Measurements from ENCODE around the gene RNF103. TPM values are rescaled to one million over a fixed set of nuclear protein-coding genes. Genes with fewer than 3 reads are reported as not detected.
A peak's percentile ranks its signal among the peaks of the same experiment; 100 is the strongest.

The RNF103 gene
- total RNA-seq, 2 experiments from 2014 or later, result 10.3 to 10.8 TPM

DNA sequence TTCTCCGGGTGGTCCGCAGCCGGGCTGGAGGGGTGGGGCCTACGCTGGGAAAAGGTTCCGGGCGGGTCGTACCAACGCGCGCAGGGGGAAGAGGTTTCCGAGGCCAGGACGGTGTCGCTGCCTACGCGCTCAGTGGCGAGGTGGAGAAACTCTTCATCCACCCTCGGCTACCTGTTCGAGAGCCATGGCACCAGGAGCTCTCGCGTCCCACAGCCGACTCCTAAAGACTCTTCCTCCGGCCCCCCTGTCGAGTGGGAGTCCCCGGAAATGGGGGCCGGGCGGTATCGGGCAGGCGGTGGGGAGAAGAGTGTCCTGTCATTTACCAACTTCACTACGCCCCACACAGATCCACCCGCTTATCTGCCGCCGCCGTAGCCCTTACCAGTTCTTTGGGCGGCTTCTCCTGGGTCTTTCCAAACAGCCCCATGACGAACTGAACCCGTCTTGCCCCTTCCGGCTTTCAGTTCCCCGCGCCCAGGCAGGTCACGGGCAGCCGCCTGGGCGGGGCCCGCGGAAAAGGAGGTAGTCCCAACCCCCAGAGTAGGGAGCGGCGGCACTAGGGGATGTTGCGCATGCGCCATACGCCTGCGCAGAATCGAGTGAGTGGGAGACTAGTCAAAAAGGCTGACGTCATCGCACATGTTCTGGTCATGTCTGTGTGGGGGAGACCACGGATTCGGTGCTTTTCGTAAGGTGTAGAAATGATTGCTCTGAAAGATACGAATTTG, 60.6 kb downstream of the RNF103 start, which contains the start of gene CHMP3:
Gene CHMP3 (minus strand): TSS at position 522 of the 728 bp plus-strand sequence. CDS start 95 bp downstream, at position 427.
- POLR2A ChIA-PET, result interaction anchor here (0.6 to 2.2 kb wide), 6 partner anchors 9 to 122 kb away, joined by 3 to 12 read pairs (median 6); partner anchors contain the start of gene KDM3A
- TF ChIP-seq, protein P1, sequence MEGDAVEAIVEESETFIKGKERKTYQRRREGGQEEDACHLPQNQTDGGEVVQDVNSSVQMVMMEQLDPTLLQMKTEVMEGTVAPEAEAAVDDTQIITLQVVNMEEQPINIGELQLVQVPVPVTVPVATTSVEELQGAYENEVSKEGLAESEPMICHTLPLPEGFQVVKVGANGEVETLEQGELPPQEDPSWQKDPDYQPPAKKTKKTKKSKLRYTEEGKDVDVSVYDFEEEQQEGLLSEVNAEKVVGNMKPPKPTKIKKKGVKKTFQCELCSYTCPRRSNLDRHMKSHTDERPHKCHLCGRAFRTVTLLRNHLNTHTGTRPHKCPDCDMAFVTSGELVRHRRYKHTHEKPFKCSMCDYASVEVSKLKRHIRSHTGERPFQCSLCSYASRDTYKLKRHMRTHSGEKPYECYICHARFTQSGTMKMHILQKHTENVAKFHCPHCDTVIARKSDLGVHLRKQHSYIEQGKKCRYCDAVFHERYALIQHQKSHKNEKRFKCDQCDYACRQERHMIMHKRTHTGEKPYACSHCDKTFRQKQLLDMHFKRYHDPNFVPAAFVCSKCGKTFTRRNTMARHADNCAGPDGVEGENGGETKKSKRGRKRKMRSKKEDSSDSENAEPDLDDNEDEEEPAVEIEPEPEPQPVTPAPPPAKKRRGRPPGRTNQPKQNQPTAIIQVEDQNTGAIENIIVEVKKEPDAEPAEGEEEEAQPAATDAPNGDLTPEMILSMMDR (IDR thresholded peaks at IDR 0.05), result no peak

DNA sequence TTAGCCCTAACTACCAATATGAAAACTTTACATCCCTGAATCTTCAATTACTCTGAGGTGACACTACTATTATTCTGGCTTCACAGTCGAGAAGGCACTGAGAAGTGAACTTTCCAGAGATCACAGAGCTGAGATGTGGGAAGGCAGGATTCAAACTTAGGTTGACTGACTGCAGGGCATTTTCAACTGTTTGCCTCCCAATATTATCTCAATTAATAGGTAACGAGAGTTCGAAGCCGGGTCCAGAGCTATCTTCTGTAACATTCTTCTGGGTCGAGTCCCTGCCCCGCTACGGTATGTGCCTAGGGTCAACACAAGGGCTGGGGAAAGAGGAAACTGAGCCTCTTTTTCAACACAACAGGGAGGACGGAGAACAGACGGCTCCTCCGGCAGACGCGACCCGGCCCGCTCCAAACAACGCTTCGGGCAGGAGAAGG, 61.2 kb downstream of the RNF103 start:
- no peak for ATAC-seq
- H3K27ac Mint-ChIP-seq, result peak overlapping the region; percentile 97
- intact Hi-C loops (cut with micrococcal nuclease), result loop anchor here (2.0 kb wide), 1 partner anchor 60 kb away; the partner anchor contains the start of gene RNF103
- TF ChIP-seq, protein P1 (IDR thresholded peaks at IDR 0.05), result no peak
- no peak for DNase-seq
- H3K36me3 Mint-ChIP-seq (ENCODE audit: low read depth), result peaks cover 30% of the 10 kb centered on the region
- CTCF ChIA-PET, result interaction anchor here (1.0 kb wide), 1 partner anchor 11 kb away, joined by 5 read pairs; no protein-coding TSS in a partner anchor
- POLR2A ChIA-PET, result interaction anchor here (0.6 to 2.2 kb wide), 6 partner anchors 8 to 122 kb away, joined by 3 to 12 read pairs (median 6); partner anchors contain the start of gene KDM3A
- H3K4me3 Mint-ChIP-seq, result peak overlapping the region; percentile 97
- H3K4me1 Mint-ChIP-seq (ENCODE audit: low read depth), result peaks cover 38% of the 10 kb centered on the region
- peaks cover 4% of the 10 kb centered on the region for H3K9me3 Mint-ChIP-seq
- no peaks in the 10 kb centered on the region for H3K27me3 Mint-ChIP-seq

More for the DNA sequence above, 60.6 kb downstream of the RNF103 start, which contains the start of gene CHMP3:
- Mint-ChIP-seq H3K4me1 (ENCODE audit: low read depth) (peaks cover 38% of the 10 kb centered on the region), H3K36me3 (ENCODE audit: low read depth) (peaks cover 30% of the 10 kb centered on the region), H3K27me3 (no peaks in the 10 kb centered on the region), H3K4me3 (peak within 1 kb of the TSS; percentile 97), H3K9me3 (peaks cover 4% of the 10 kb centered on the region), H3K27ac (peak within 1 kb of the TSS; percentile 97)
- CTCF ChIA-PET, result interaction anchor here (1.0 kb wide), 1 partner anchor 12 kb away, joined by 5 read pairs; no protein-coding TSS in a partner anchor
- peak; percentile 97 for DNase-seq
- intact Hi-C loops (cut with micrococcal nuclease), result loop anchor here (2.0 kb wide), 1 partner anchor 60 kb away; the partner anchor contains the start of gene RNF103
- ATAC-seq, result peak; percentile 92

DNA sequence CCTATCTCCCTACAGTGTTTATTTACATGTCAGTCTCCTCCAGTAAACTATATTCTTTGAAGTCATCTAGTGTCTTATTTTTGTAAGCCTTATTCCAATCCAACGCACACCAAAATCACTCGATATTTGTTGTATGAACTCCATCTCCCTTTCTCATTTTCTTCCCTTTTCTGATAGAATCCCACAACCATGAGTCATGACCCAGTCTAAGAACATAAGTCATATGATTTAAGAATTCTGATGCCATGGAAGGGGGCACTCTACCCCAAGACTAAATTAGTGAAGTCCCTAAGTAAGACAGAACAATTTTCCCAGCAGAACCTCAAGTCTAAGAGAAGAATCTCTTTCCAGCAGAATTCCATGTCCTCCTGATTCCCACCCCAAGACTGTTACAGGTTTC, 65.8 kb downstream of the RNF103 start:
- intact Hi-C loops (cut with micrococcal nuclease), result no loop called here
- H3K4me1 Mint-ChIP-seq (ENCODE audit: low read depth), result peaks cover 49% of the 10 kb centered on the region
- H3K4me3 Mint-ChIP-seq, result no peak overlapping the region
- no peaks in the 10 kb centered on the region for H3K27me3 Mint-ChIP-seq
- TF ChIP-seq, protein P1 (IDR thresholded peaks at IDR 0.05), result no peak
- no peaks in the 10 kb centered on the region for H3K9me3 Mint-ChIP-seq
- no peak overlapping the region for H3K27ac Mint-ChIP-seq
- no peak for DNase-seq
- ChIA-PET CTCF (no interaction called here), POLR2A (no interaction called here)
- no peak for ATAC-seq
- H3K36me3 Mint-ChIP-seq (ENCODE audit: low read depth), result peaks cover 29% of the 10 kb centered on the region

DNA sequence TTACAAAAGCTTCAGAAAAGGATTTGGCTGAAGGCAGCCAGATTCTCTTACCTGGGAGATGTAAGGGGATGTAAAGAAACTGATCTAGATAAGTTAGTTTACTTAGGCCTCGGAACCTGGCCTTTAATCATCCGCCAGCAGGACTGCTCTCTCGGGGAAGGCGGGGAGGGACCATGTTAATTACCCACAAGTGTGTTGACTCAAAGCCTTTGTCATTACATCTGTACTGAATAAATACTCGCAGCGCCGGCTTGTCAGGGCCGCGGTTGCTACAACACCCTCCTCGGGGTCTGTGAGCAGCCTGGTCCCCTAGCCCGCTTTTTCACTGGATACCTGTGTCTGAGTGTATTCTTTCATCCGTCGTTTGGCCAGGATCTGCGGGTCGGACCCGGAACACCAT, 67.2 kb downstream of the RNF103 start:
- CTCF ChIA-PET, result no interaction called here
- intact Hi-C loops (cut with micrococcal nuclease), result no loop called here
- POLR2A ChIA-PET, result no interaction called here
- Mint-ChIP-seq H3K4me3 (no peak overlapping the region), H3K36me3 (ENCODE audit: low read depth) (peaks cover 26% of the 10 kb centered on the region), H3K27ac (no peak overlapping the region), H3K4me1 (ENCODE audit: low read depth) (peaks cover 51% of the 10 kb centered on the region), H3K9me3 (no peaks in the 10 kb centered on the region), H3K27me3 (no peaks in the 10 kb centered on the region)
- no peak for DNase-seq
- TF ChIP-seq, protein P1 (IDR thresholded peaks at IDR 0.05), result no peak
- ATAC-seq, result no peak

Other genes with a start within 250 kb of the RNF103 start
- gene KDM3A, start 182.5 kb downstream of the RNF103 start, total RNA-seq, result 100 to 1,000 TPM; 107 to 114 TPM
- 10 to 100 TPM; 30.1 to 31.6 TPM for gene CHMP3, start 60.4 kb downstream of the RNF103 start, total RNA-seq
- gene RMND5A, start 96.4 kb upstream of the RNF103 start, total RNA-seq, result 10 to 100 TPM; 56.5 to 57.3 TPM
- 100 to 1,000 TPM; 419 to 432 TPM for gene CD8A, start 167.0 kb upstream of the RNF103 start, total RNA-seq
- 100 to 1,000 TPM; 319 to 321 TPM for gene CD8B, start 238.0 kb upstream of the RNF103 start, total RNA-seq

Data from activated CD8-positive, alpha-beta T cell treated with anti-CD3 and anti-CD28 coated beads for 36 hours (primary cell).